HG02943 (cell line): ENCODE measurements around the gene OR1L6.

Experiments used
- ATAC-seq: cut with Tn5 transposase; IDR thresholded peaks from one replicate; pipeline ENCODE4 v1.9.1; 2021; ENCODE audit warnings: mild to moderate bottlenecking, low read depth, moderate library complexity; ENCODE audit not compliant: unreplicated experiment

The OR1L6 gene, protein sequence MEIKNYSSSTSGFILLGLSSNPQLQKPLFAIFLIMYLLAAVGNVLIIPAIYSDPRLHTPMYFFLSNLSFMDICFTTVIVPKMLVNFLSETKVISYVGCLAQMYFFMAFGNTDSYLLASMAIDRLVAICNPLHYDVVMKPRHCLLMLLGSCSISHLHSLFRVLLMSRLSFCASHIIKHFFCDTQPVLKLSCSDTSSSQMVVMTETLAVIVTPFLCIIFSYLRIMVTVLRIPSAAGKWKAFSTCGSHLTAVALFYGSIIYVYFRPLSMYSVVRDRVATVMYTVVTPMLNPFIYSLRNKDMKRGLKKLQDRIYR

DNA sequence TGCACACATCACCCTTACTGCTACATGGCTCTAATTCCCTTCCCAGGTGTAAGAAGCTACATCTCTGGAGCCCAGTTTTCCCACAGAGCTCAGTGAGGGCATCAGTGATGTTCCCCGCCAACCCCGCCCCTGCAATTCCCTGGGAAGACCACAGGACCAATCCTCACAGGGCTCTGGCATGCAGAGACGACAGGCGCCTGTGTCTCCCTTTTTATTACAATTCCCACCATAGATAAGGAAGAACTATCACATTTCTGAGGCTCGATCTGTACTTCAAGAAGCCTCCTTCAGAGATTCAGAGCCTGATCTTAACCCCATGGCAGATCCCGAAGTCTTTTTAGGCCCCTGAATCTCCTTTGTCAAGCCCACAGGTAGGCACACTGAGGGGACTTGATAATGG lies at the start of gene OR1L6:
Gene OR1L6, plus strand, starts transcription at position 301 of the 400 bp plus-strand sequence. CDS start 7,545 bp downstream, outside the sequence.
- ATAC-seq: no peak

DNA sequence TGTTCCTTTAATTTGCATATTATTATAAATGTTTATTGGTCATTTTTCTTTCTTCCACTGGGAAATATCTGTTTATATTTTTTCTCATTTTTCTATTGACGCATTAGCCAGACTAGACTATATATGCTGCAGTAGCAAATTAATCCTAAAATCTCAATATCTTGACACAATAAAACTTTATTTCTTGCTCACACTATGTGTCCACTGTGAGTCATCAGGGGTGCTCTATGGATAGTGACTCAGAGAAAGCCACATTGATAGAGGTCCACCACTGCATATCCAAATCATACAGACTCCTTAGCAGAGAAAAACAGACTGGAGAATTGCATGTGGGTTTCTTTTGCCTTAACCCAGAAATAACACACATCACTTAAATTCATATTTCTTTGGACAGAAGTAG lies 46.4 kb upstream of the OR1L6 start:
- ATAC-seq: no peak

DNA sequence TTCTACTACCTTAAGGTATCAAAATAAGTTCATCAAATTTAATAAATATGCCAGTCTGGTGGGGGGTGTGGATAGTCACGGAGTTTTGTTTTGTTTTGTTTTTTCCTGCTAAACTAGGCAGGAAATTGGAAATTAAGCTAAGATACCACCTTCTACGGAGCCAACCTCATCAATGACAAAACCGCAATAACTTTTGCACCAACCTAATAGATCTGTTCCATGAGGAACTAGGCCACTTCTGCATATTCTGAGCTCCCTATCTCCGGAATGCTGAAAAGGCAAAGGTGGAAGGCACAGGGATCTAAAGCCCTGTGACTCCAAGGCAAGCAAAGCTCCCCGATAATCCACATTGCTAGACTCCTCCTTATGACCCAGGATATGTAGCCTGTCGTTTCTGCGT lies 24.1 kb upstream of the OR1L6 start:
- no peak for ATAC-seq

DNA sequence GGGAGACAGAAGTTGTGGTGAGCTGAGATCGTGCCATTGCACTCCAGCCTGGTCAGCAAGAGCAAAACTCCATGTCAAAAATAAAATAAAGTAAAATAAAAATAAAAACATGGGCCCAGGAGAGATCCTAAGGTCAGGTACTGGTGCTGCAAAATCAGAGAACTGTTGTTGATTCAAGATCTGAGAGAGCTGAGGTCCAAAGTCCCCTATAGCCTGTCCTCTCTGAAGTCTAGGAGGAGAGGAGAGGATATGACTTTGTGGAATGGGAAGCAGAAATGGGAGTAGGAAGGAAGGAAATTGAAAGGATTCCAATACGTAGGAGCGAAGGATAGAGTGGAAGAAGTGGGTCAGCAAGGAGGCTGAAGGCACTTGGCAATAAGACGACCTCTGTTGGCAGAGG lies 22.9 kb upstream of the OR1L6 start:
- no peak for ATAC-seq

DNA sequence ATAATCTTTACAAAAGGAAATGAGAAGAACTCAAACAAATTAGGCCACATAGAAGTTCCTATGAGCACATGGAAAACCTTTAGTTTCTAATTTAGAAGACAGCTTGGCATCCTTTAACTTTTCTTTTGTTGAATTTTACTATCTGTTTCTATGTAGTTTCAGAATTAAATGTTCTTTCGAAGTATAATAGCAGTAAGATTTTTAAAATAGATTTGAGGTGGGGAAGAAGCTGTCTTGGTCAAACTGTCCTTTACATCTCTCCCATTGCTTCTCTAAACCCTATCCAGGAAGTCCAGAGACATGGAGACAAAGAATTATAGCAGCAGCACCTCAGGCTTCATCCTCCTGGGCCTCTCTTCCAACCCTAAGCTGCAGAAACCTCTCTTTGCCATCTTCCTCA lies 18.4 kb upstream of the OR1L6 start, which contains the start of gene OR1L4:
Gene OR1L4, plus strand, starts transcription at position 301 of the 400 bp plus-strand sequence. Its CDS starts 0 bp downstream, at position 301.
- no peak for ATAC-seq

DNA sequence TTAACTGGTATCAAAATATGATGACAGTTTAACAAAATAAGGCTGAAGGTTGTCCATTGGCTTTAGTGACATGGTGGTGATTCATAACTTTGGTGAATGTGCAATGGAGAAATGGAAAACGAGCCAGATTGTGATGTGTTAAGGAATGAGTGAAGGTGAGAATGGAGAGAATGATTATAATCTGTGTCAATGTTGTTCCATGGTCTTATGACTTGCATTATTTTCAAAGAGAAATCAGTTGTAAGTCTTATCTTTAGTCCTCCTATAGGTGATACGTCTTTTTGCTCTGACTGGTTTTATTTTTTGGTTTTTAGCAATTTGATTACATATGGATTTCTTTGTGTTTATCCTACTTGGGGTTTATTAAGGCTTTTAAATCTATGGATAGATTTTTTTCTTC lies 12.7 kb downstream of the OR1L6 start:
- ATAC-seq: no peak

DNA sequence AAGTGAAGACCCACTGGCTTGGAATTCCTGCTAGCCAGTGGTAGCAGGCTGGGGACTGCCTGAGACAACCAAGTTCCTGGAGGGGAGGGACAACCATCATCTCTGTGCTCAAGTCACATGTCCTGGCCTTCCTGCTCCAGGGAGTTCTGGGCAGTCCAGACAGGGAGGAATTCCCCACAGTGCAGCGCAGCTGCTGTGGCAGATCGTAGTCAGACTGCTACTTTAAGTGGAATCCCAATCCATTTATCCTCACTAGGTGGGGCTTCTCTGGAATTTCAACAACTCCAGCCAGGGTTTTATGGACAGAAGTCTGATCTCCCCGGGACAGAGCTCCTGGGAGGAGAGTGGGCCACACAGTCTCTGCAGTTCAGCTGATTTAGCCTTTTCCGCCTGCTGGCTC lies 25.7 kb downstream of the OR1L6 start:
- no peak for ATAC-seq

DNA sequence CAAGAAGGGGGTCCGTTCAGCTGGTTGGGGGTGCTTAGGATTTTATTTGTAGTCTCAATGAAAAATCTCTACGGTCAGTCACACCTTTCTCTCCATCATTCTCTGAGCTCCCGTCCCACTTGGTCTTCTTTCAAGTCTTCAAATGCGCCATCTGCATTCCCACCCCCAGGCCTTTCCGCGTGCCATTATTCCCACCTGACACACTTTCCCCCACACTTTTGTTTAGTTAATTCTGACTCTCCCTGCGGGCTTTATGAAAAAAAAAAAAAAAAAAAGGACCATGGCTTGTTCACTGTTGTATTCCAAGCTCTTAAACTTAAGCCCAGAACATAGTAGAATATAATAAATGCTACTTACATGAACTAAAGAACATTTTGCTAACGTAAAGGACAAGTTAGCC lies 34.9 kb downstream of the OR1L6 start:
- ATAC-seq: no peak

DNA sequence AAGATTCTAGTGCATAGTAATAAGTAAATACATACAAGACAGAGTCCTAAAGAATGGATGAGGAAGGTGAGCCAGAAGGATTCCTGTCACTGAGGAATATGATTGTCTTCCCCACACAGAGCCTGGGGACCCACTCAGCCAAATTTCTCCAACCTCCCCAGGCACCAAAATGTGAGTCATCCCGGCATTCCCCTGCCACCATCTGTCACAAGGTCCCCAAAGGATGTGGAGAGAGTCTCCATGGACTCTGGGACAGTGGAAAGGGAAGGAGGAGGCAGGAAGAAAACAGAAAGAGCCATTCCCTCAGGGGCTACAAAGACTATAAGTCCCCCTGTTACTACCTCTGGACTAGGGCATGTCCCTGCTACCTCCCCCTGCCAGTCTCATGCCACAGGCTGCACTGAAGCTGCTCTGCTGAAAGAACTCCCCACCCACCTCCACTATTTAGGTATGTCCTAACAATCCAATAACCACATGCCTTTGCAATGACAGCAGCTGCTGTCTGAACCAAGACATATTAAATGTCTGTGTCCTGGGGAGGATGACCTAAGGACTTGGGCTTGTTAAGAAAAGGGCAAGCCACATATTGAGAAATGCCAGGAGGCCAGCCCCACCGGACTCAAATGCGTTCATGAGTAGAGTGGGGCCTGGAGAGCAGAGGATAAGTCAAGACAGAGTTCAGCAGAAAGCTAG lies 36.0 kb downstream of the OR1L6 start:
- ATAC-seq: no peak

DNA sequence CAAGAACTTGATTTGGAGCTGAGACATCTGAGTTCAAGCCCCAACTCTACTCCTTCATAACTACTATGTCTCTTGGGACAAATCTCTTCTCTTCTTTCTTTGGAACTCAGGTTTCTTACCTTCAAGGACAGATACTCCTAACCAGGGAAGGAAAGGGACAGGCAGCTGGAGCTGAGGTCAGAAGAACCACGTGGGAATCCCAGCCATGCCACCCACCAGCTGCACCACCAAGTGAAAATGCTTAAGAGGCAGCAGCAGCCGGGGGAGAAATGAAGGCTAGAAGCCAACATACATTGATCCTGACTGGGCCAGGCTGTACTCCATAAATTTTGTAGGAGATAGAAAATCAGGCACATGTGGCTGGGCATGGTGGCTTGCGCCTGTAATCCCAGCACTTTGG lies 37.1 kb downstream of the OR1L6 start:
- ATAC-seq: no peak

DNA sequence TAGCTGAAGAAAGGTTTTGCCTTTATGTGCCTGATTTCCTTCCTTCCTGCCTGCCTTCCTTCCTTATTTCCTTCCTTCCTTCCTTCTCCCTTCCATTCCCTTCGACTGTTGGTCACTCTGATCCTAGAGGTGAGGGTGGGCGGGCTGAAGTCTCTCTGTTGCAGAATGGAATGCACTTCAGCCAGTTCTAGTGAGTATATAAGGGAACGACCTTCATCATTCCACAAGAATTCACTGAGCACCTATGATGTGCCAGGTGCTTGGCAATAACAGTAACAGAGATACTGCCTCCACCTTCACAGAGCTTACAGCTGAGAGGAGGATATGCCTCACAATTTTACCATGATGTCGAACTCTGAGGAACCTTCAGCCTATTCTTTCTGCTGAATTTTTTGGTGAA lies 37.9 kb downstream of the OR1L6 start:
- ATAC-seq: no peak

DNA sequence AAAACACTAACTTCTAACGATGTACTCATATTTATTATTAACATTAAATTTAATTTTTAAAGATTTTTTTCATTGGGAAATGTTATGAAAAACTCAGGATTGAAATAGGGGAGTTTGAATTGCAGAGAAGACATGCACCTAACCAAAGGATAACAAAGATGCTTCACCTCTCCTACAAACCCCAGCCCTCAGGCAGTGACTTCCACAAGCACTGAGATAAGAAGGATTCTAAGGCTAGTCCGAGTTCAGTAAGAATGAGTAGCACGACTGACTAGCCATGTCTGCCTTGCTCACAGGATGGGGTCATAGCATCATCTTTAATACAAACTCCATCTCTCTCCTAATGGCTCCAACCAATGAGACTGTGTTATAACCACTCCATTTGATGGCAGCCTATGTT lies 39.6 kb downstream of the OR1L6 start:
- ATAC-seq: no peak

DNA sequence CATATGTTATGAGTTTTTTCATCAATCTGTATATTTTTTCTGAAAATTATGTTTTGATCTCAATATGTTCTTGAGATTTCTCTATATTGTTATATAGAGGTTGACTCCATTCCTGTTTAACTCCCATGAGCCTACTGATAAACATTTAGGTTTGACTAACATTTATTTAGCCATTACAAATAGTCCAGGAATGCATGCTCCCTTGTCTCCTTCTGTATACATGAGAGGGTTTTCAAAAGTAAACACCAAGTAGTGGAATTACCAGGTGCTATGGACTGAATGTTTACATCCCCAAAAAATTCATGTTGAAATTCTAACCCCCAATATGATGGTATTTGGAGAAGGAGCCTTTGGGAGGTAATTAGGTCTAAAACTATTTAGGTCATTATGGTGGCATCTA lies 43.2 kb downstream of the OR1L6 start:
- ATAC-seq: no peak

DNA sequence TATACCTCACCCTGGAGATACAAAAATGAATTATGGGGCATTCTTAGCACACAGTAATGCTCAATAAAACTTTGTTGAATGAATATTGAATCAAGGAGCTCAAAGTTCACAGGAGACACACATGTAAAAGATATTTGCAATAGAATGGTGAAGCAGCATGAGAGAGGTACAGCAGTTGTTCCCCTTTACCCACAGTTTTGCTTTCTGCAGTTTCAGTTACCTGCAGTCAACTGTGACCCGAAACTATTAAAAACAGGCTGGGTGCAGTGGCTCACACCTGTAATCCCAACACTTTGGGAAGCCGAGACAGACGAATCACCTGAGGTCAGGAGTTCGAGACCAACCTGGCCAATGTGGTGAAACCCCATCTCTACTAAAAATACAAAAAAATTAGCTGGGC lies 44.2 kb downstream of the OR1L6 start:
- no peak for ATAC-seq

DNA sequence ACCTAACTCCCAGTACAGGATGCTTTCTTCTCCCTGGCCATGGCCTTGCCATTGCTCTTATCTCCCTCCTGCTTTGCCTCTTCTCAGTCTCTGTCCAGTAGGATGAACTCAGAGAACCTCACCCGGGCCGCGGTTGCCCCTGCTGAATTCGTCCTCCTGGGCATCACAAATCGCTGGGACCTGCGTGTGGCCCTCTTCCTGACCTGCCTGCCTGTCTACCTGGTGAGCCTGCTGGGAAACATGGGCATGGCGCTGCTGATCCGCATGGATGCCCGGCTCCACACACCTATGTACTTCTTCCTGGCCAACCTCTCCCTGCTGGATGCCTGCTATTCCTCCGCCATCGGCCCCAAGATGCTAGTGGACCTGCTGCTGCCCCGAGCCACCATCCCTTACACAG lies 46.7 kb downstream of the OR1L6 start, which contains the start of gene OR5C1:
Gene OR5C1, plus strand, starts transcription at position 103 of the 400 bp plus-strand sequence. Its CDS starts 0 bp downstream, at position 103.
- ATAC-seq: no peak

DNA sequence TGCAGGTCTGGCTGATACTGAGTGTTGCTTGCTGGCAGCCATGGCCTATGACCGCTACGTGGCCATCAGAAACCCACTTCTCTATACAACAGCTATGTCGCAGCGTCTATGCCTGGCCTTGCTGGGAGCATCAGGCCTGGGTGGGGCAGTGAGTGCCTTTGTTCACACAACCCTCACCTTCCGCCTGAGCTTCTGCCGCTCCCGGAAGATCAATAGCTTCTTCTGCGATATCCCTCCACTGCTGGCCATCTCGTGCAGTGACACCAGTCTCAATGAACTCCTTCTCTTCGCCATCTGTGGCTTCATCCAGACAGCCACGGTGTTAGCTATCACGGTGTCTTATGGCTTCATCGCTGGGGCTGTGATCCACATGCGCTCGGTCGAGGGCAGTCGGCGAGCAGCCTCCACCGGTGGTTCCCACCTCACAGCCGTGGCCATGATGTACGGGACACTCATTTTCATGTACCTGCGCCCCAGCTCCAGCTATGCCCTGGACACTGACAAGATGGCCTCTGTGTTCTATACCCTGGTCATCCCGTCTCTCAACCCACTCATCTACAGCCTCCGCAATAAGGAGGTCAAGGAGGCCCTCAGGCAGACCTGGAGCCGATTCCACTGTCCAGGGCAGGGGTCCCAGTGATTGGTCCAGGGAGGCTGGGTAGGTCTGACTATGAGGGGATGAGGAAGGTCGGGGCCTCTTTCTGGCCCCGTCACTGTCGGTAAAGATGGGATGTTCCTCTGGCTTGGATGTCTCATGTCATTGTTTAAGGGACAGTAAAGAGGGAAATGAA lies 47.3 kb downstream of the OR1L6 start:
- ATAC-seq: no peak

DNA sequence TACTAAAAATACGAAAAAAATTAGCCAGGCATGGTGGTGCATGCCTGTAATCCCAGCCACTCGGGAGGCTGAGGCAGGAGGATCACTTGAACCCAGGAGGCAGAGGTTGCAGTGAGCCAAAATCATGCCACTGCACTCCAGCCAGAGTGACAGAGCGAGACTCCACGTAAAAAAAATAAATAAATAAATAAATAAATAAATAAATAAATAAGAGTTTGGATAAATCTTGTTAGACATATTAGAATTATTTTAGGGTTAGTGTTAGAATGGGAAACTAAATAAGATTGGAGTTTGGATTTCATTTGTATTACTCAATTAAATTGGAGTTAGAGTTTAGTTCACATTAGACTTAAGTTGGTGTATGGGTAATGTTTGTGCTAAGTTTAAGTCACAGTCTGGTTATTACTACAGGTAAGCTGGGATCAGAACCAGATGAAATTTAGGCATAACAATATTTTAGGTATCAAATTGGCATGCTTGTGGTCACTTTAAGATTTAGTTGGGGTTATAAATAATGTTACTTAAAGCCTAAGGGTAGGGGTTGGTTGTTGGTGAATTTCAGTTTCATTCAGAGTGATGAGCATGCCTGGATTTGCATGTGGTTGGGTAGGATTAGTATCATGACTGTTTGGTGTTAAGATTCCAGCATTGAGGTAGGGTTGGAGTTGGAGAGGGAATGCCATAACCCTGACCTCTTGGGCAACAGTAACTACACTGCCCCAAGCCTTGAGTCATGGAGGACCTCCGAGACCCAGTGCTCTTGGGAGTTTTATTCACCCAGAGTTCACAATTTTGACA lies 50.0 kb downstream of the OR1L6 start:
- no peak for ATAC-seq

DNA sequence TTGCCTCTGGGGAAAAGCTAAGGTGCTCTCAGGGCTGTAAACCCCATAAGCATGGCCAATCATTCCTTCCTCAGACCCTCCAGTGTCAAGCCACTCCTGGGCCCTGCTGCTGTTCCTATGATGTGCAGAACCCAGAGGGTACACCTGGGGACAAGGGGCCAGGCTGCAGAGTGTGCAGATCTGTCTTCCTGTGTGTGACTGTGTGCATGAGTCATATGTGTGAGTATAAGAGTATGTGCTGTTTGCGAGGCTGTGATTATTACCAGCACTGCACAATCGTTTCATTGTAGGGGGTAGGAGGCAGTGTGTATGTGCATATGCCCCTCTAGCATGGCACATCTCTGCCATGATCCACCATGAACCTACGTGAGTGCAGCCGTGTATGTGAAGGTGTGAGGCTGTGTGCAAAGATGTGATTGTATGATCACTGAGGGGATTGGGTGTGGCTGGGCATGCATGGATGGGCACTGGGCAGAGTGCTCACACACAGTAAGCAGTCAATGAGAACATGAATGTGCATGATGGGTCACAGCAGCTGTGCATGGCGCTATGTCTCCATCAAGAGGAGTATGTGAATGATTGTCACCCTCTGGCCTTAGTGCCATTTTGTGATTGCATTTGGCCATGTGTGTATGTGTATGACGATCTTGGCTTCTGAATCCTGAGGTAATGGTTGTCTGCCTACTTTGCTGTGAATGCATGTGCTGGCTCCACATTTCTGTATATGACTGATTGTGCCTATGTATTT lies 55.4 kb downstream of the OR1L6 start:
- no peak for ATAC-seq
